Muscle layer of duodenum (tissue), 2 donors: ENCODE measurements around the gene HGS.

ENCODE experiments used
- H3K27ac ChIP-seq: one replicate; pipeline ENCODE4 v1.7.0; 2013; ENCODE audit warnings: mild to moderate bottlenecking, low read length
- H3K27me3 ChIP-seq: one replicate; pipeline ENCODE4 v1.7.0; 2013; ENCODE audit warnings: low read depth, mild to moderate bottlenecking, control low read depth, low read length
- H3K36me3 ChIP-seq, 2 donors: one replicate each; pipeline ENCODE4 v1.7.0; 2013; ENCODE audit warnings: low read length in 2 of 2, control low read depth in 1 of 2, mild to moderate bottlenecking in 1 of 2; ENCODE audit not compliant: insufficient read depth in 2 of 2, control insufficient read depth in 1 of 2
- H3K4me1 ChIP-seq, 2 donors: one replicate each; pipeline ENCODE4 v1.7.0; 2013; ENCODE audit warnings: low read length in 2 of 2, mild to moderate bottlenecking in 2 of 2, control low read depth in 1 of 2, moderate library complexity in 1 of 2; ENCODE audit not compliant: insufficient read depth in 2 of 2, control insufficient read depth in 1 of 2
- H3K4me3 ChIP-seq, 2 donors: one replicate each; pipeline ENCODE4 v1.7.0; 2013; ENCODE audit warnings: low read length in 2 of 2, low read depth in 1 of 2, mild to moderate bottlenecking in 1 of 2
- H3K9me3 ChIP-seq, 2 donors: one replicate each; pipeline ENCODE4 v1.7.0; 2013; ENCODE audit warnings: low read length in 2 of 2, control low read depth in 1 of 2, mild to moderate bottlenecking in 1 of 2; ENCODE audit not compliant: control insufficient read depth in 1 of 2
- donor health status: healthy.

HGS gene

DNA sequence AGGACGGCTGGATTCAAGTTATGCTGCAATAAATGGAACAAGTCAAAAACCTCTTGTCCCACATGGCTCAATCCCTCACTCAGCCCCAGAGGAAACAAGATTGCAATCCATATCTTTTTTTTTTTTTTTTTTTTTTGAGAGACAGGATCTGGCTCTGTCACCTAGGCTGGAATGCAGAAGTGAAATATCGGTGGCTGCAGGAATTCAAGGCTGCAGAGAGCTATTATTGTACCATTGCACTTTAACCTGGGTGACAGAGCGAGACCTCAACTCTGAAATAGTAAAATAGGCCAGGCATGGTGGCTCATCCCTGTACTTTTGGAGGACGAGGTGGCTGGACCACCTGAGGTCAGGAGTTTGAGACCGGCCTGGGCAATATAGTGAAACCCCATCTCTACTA is 24.8 kb upstream of the HGS start:
- Histone ChIP-seq H3K9me3 (no peaks in the 10 kb centered on the region), H3K36me3 (no peaks in the 10 kb centered on the region), H3K4me1 (no peaks in the 10 kb centered on the region), H3K27ac (no peak overlapping the region), H3K27me3 (no peaks in the 10 kb centered on the region), H3K4me3 (no peak overlapping the region)

DNA sequence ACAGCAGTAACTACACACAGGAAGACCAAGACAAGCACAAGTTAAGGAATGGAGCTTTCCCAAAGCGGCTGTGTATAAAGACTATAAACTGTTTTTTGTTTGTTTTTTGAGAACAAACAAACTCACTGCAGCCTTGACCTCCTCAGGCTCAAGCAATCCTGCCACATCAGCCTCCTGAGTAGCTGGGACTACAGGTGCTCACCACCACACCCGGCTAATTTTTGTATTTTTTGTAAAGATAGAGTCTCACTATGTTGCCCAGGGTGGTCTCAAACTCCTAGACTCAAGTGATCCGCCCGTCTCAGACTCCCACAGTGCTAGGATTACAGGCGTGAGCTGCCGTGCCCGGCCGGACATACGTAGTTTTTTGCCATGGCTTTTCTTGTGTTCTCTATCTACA is 23.4 kb upstream of the HGS start:
- no peak overlapping the region for H3K4me3 ChIP-seq
- H3K4me1 ChIP-seq, result peaks cover 2 to 5% of the 10 kb centered on the region in 2 donors
- H3K36me3 ChIP-seq, result no peaks in the 10 kb centered on the region
- no peak overlapping the region for H3K27ac ChIP-seq
- H3K27me3 ChIP-seq, result no peaks in the 10 kb centered on the region
- no peaks in the 10 kb centered on the region for H3K9me3 ChIP-seq

DNA sequence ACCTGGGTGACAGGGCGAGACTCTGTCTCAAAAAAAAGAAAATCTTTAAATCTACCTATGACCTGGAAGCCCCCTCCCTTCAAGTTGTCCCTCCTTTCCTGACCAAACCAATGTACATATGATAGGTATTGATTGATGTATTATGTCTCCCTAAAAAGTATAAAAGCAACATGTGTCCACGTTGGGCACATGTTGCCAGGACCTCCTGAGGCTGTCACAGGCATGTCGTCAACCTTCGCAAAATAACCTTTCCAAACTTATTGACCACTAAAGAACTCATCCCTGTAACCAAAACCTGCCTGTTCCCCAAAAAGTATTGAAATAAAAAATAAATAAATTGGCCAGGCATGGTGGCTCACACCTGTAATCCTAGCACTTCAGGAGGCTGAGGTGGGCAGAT is 21.8 kb upstream of the HGS start:
- H3K9me3 ChIP-seq, result no peaks in the 10 kb centered on the region
- no peaks in the 10 kb centered on the region for H3K36me3 ChIP-seq
- no peaks in the 10 kb centered on the region for H3K27me3 ChIP-seq
- H3K4me3 ChIP-seq, result no peak overlapping the region
- H3K4me1 ChIP-seq, result peaks cover 6 to 13% of the 10 kb centered on the region in 2 donors
- H3K27ac ChIP-seq, result no peak overlapping the region

DNA sequence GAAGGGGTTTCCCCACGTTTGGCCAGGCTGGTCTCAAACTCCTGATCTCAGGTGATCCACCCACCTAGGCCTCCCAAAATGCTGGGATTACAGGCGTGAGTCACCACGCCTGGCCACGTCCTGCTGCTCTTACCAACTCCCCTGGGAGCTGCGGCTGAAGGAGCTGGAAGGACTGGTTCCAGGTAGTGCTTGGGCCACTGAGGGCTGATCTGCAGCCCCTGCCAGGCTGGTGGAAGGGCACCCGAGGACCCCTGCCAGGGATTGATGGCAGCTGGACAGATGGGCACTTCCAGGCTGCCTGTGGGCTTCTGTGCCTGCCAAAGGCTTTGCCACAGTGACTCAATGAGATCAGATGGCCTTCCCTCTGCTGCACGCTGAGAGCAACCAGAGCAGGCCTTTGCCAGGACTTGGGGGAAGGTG is 19.8 kb upstream of the HGS start:
- H3K4me3 ChIP-seq, result no peak overlapping the region
- H3K4me1 ChIP-seq, result peaks cover 6 to 20% of the 10 kb centered on the region in 2 donors
- H3K27me3 ChIP-seq, result no peaks in the 10 kb centered on the region
- H3K9me3 ChIP-seq, result no peaks in the 10 kb centered on the region
- no peak overlapping the region for H3K27ac ChIP-seq
- no peaks in the 10 kb centered on the region for H3K36me3 ChIP-seq

DNA sequence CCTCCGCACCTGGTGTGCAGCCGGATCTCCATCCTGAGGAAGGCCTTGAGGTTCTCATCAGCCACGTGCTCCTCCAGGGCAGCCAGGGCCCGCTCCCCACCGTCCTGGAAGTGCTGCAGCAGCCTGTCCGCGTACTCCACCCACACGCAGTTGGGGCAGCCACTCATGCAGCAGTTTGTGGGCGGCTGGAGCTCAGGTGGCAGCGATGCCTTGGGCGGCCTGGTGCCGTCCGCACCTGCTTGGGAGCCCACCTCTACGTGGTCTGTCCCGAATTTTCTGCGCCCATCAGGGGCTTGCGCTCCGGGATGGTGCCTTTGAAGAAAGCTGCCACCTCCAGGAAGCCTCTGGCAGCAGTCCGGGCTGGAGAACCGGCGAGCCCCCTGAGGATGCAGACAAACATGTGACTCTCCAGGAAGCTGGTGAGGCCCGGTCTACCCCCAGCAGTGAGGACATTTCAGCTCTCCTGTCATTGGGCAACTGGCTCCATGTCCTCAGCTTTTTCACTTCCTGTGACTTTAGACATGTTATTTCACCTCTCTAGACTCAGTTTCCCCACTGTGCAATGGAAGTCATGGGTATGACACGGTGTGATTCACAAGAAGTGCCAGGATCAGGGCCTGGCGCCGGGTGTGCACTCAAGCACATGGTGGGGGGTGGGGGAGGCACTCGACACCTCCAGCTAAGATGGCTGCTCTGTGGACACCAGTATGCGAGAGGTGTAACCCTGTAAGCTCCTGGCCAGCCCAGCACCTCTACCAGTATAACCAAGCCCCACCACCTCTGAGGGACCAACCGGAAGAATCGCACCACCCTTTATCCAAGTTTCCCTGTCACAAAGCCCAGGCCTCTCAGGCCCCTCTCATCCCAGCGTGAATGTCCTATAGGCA is 18.4 kb upstream of the HGS start:
- Histone ChIP-seq H3K27me3 (no peaks in the 10 kb centered on the region), H3K9me3 (no peaks in the 10 kb centered on the region), H3K27ac (peak overlapping the region; percentile 87), H3K36me3 (peaks cover 4 to 13% of the 10 kb centered on the region in 2 donors), H3K4me1 (peaks cover 6 to 20% of the 10 kb centered on the region in 2 donors), H3K4me3 (peak overlapping the region; percentile 95 to 99)

DNA sequence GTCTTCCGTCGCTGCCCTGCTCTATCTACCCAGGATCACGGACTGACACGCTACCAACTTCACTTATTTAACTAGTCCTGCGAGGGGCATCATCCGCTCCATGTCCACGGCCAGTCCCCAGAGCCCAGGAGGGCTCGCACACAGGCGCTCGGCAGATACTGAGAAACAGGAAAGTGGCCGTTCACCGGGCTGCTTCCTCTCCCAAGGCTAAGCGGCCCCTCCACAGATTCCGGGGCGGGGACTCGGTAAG is 17.8 kb upstream of the HGS start:
- Histone ChIP-seq H3K27me3 (no peaks in the 10 kb centered on the region), H3K4me1 (peaks cover 6 to 20% of the 10 kb centered on the region in 2 donors), H3K27ac (peak overlapping the region; percentile 87), H3K4me3 (peak overlapping the region; percentile 95 to 99), H3K36me3 (peaks cover 4 to 16% of the 10 kb centered on the region in 2 donors), H3K9me3 (no peaks in the 10 kb centered on the region)

DNA sequence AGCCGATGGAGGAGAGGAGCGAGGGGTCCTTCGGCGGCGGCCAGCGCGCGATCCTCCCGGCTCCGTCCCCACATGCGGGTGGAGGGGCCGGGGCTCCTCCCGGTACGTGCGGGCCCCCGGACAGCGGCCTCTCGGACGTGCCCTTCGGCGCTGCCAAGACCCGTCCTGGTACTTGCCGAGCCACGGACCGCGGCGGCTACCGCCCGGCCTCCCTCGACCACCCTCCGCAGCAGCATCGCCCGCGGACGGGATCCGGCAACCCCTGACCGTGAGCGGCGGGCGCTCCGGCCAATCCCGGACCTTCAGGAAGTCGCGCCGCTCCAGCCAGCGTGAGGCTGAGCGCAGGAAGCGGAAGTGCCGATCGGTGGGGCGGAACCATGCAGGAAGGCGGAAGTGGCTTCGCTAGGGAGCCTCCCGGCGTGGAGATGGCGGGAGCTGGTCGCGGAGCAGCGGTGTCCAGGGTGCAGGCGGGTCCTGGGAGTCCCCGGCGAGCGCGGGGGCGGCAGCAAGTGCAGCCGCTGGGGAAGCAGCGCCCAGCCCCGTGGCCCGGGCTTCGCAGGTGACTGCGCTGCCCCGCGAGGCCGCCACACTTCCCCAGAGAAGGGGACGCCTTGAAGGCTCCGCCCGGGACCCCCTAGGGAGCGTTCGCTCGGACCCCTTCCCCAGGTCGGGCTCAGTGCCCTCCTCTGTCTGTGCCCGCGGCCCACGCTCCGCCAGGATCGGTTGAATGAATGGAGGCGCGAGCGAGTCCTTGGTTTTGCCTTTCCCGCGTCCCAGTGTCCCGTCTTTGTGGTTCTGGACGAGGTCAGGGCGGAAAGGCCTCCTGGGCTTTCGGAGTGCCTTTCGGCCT is 17.2 kb upstream of the HGS start, which contains the start of the genes CCDC137 and OXLD1:
Gene CCDC137 (plus strand): TSS at position 396 of the 850 bp plus-strand sequence. CDS start 30 bp downstream, at position 426.
Gene OXLD1 (minus strand): TSS at position 264 of the 850 bp plus-strand sequence. CDS start 28 bp downstream, at position 236.
- peak within 1 kb of the TSS; percentile 87 for H3K27ac ChIP-seq
- H3K4me3 ChIP-seq, result peak within 1 kb of the TSS; percentile 95 to 99
- peaks cover 4 to 21% of the 10 kb centered on the region in 2 donors for H3K36me3 ChIP-seq
- no peaks in the 10 kb centered on the region for H3K9me3 ChIP-seq
- H3K27me3 ChIP-seq, result no peaks in the 10 kb centered on the region
- H3K4me1 ChIP-seq, result peaks cover 6 to 20% of the 10 kb centered on the region in 2 donors

DNA sequence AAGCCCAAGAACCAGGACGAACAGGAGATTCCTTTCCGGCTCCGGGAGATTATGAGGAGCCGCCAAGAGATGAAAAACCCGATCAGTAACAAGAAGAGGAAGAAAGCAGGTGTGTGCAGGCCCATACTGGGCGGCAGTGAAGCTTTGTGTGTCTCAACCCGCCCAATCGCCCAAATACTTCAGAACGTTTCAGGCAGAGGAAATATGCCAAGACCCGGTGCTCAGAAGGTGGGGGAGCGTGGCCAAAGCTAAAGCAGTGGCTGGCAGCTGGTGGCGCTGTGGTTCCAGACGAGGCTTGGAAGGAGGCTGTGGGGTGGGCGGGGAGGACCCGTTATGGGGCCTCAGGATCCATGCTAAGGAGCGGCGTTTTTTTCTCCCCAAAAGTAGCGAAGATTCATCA is 16.1 kb upstream of the HGS start:
- no peaks in the 10 kb centered on the region for H3K9me3 ChIP-seq
- peaks cover 11 to 33% of the 10 kb centered on the region in 2 donors for H3K36me3 ChIP-seq
- peaks cover 6 to 20% of the 10 kb centered on the region in 2 donors for H3K4me1 ChIP-seq
- H3K27me3 ChIP-seq, result no peaks in the 10 kb centered on the region
- no peak overlapping the region for H3K4me3 ChIP-seq
- H3K27ac ChIP-seq, result no peak overlapping the region

DNA sequence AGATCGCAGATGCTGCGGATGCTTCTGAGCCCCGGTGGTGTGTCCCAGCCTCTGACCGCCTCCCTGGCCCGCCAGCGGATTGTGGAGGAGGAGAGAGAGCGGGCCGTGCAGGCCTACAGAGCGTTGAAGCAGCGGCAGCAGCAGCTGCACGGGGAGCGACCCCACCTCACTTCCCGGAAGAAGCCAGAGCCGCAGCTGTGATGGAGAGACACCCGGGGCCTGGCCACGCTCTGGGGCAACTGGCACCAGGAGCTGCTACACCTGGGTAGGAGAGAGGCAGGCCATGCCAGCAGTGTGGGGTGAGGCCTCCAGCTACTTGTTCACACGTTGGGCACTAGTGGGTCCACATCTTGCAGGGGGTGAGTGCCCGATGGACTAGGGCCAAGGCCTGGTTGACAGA is 11.3 kb upstream of the HGS start:
- Histone ChIP-seq H3K4me1 (peaks cover 0 to 4% of the 10 kb centered on the region in 2 donors), H3K4me3 (no peak overlapping the region), H3K27ac (no peak overlapping the region), H3K36me3 (peaks cover 12 to 50% of the 10 kb centered on the region in 2 donors), H3K27me3 (no peaks in the 10 kb centered on the region), H3K9me3 (no peaks in the 10 kb centered on the region)

DNA sequence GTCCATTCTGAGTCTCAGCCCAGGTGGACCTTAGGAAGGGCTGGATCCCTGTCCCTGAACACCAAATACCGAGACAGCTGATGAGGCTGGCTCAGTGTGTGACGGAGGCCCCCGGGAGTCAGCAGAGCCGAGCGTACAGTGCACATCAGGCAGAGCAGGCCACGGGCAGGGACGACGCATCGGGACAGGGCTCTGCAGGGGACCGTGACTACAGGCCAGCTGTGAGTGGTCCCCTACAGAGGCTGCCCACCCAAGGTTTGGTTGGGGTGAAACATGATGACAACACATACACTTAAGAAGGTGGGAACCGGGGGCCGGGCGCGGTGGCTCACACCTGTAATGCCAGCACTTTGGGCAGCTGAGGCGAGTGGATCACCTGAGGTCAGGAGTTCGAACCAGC is 10.9 kb upstream of the HGS start:
- H3K4me3 ChIP-seq, result no peak overlapping the region
- H3K27ac ChIP-seq, result no peak overlapping the region
- no peaks in the 10 kb centered on the region for H3K27me3 ChIP-seq
- no peaks in the 10 kb centered on the region for H3K4me1 ChIP-seq
- no peaks in the 10 kb centered on the region for H3K9me3 ChIP-seq
- H3K36me3 ChIP-seq, result peaks cover 12 to 50% of the 10 kb centered on the region in 2 donors

DNA sequence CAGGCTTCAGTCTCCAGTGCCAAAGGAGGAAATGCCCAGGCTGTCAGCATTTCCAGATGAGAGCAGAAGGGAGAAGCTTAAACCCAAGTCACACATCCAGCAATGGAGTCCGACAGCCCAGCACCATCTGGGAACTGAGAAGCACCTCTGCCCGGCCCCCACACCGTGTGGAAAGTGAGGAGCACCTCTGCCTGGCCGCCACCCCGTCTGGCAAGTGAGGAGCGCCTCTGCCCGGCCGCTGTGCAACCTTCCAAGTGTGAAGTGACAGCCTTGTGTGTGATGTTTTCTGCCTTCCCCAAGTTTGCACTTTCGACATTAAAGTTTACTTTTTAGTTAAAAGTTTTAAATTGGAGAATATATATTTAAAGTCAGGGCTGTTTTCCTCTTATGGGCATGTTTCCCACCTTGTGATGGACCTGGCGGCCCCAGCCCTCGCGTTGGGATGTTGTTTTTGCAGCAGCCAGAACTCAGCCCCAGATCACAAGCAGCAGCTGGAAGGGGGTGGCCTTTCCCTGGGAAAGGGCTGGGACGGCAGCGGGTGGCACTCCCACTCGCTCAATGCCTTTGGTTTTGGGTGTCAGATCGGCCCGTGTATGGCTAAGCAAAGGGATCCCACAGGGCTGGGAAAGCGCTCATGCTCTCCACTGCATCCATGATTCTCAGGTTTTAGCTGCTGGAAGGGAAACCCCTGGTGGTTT is 10.1 kb upstream of the HGS start:
- H3K27ac ChIP-seq, result no peak overlapping the region
- no peaks in the 10 kb centered on the region for H3K9me3 ChIP-seq
- no peaks in the 10 kb centered on the region for H3K27me3 ChIP-seq
- H3K4me1 ChIP-seq, result no peaks in the 10 kb centered on the region
- no peak overlapping the region for H3K4me3 ChIP-seq
- peaks cover 12 to 50% of the 10 kb centered on the region in 2 donors for H3K36me3 ChIP-seq
